Skin epidermis (tissue), 12 donors: ENCODE results near the gene GALNT9.

Experiments used
- H3K27ac ChIP-seq, 21 experiments: fragments of 200-600 bp; sonication (generic) in 11 of 21; one replicate each; pipeline ENCODE4 v1.5.0; 2020; ENCODE audit warnings: mild to moderate bottlenecking in 3 of 21, inconsistent platforms in 2 of 21, moderate library complexity in 2 of 21
- H3K4me3 ChIP-seq, 7 experiments: fragments of 200-600 bp; sonication (generic) in 2 of 7; one replicate each; pipeline ENCODE4 v1.5.0; 2020; ENCODE audit warnings: inconsistent platforms in 2 of 7, mild to moderate bottlenecking in 2 of 7, moderate library complexity in 1 of 7

The GALNT9 gene

GRCh38 chr12:132182206-132182710, 147.1 kb downstream of the GALNT9 start:
- Histone ChIP-seq H3K27ac (no peak overlapping the region), H3K4me3 (no peak overlapping the region)

- no peak overlapping the region for H3K4me3 ChIP-seq
- H3K27ac ChIP-seq: no peak overlapping the region
Observed at GRCh38 chr12:132181570-132182200, 147.7 kb downstream of the GALNT9 start.

- Histone ChIP-seq H3K4me3 (no peak overlapping the region), H3K27ac (no peak overlapping the region)
Observed at GRCh38 chr12:132180648-132181546, 148.5 kb downstream of the GALNT9 start.

GRCh38 chr12:132179431-132180362, 149.7 kb downstream of the GALNT9 start:
- Histone ChIP-seq H3K27ac (no peak overlapping the region), H3K4me3 (no peak overlapping the region)

GRCh38 chr12:132178801-132179401, 150.5 kb downstream of the GALNT9 start:
- H3K4me3 ChIP-seq: no peak overlapping the region

GRCh38 chr12:132178316-132178715, 151.1 kb downstream of the GALNT9 start:
- H3K4me3 ChIP-seq: no peak overlapping the region
- H3K27ac ChIP-seq: peak overlapping the region in 1 of 21 experiments; percentile 19

More at GRCh38 chr12:132178801-132179401, 150.5 kb downstream of the GALNT9 start:
- H3K27ac ChIP-seq: peak overlapping the region in 1 of 21 experiments; percentile 19

- Histone ChIP-seq H3K4me3 (no peak overlapping the region), H3K27ac (no peak overlapping the region)
Observed at GRCh38 chr12:132176920-132177551, 152.4 kb downstream of the GALNT9 start.

DNA sequence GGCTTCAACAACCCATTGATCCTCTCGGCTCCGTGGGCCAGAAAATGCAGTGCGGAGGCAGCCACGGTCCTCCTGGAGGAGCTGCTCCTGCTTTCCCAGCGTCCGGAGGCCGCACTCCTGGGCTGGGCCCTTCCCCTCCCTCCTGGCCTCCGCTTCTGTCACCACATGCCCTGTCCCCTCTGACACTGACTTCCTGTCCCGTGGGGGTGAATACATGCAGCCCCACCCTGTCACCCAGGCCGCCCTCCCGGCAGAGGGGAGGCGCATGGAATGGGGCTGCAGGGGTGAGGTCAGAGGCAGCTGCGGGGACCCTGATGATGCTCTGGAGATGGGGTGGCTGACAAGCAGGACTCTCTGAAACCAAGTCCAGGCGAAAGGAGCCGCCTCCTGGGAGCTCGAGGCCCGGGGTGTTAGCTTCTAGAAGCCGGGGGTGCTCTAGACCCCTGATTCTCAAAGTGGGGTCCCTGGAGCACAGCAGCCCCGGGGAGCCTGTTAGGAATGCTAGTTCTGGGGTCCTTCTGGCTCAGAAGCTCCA, 152.9 kb downstream of the GALNT9 start:
- H3K4me3 ChIP-seq: no peak overlapping the region
- no peak overlapping the region for H3K27ac ChIP-seq

GRCh38 chr12:132175496-132176384, 153.6 kb downstream of the GALNT9 start:
- no peak overlapping the region for H3K4me3 ChIP-seq
- no peak overlapping the region for H3K27ac ChIP-seq

- Histone ChIP-seq H3K27ac (no peak overlapping the region), H3K4me3 (no peak overlapping the region)
Observed at GRCh38 chr12:132174839-132175490, 154.4 kb downstream of the GALNT9 start.

DNA sequence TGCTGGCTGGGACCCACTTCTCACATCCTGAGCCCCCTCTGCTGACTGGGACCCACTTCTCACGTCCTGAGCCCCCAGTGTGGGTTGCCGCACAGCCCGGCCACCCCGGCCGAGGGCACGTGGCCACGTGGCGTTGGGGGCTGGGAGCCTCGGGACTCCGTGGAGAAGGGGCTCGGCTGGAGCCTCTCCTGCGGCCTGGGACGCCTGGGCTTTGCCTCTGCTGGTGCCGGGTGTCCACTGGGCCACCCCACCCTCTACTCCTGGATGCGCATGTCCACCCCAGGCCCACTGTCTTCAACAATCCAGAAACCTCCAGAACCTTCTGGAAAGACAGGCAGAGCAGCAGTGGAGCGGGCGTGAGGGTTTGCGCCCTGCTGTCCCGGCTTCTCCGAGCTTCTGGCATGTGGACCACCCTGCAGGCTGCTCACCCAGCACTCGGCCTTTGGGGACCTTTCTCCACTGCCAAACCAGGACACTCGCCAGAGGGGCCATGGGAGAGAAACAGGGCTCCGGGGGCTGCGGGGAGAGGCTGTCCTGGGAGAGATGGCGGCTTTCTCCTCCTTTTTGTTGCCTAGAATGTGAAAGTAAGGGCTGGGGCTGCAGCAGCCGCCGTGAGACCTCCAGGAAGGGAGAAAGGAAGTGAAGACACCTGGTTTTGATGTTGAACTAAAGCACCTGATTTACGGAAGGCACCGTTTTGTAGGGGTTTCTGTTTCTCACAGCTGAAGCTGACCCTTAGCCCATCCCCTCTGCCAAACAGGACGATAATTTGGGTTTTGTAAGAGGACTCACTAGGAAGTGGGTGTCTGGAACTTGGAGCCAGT, 155.2 kb downstream of the GALNT9 start:
- Histone ChIP-seq H3K4me3 (no peak overlapping the region), H3K27ac (no peak overlapping the region)

- Histone ChIP-seq H3K4me3 (no peak overlapping the region), H3K27ac (no peak overlapping the region)
Observed at GRCh38 chr12:132173135-132174014, 156.0 kb downstream of the GALNT9 start.

DNA sequence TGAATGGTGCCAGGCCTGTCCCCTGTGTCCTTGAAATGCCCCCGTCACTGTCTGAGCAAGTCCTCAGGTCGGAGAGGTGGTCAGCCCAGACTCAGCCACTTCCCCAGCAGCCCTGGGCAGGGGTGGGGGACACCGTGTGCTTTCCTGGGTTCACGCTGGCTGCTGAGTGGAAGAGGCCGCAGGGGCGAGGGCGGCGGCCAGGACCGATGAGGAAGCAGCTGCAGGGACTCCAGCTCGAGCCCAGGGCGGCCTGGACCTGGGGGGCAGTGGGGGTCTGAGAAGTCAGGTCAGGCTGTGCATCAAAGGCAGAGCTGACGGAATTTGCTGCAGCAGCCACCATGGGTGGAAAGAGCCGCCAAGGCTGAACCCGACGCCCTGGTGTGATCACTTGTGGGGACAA, 156.8 kb downstream of the GALNT9 start:
- H3K4me3 ChIP-seq: no peak overlapping the region
- no peak overlapping the region for H3K27ac ChIP-seq

- Histone ChIP-seq H3K4me3 (no peak overlapping the region), H3K27ac (no peak overlapping the region)
Observed at GRCh38 chr12:132171968-132172521, 157.3 kb downstream of the GALNT9 start.

DNA sequence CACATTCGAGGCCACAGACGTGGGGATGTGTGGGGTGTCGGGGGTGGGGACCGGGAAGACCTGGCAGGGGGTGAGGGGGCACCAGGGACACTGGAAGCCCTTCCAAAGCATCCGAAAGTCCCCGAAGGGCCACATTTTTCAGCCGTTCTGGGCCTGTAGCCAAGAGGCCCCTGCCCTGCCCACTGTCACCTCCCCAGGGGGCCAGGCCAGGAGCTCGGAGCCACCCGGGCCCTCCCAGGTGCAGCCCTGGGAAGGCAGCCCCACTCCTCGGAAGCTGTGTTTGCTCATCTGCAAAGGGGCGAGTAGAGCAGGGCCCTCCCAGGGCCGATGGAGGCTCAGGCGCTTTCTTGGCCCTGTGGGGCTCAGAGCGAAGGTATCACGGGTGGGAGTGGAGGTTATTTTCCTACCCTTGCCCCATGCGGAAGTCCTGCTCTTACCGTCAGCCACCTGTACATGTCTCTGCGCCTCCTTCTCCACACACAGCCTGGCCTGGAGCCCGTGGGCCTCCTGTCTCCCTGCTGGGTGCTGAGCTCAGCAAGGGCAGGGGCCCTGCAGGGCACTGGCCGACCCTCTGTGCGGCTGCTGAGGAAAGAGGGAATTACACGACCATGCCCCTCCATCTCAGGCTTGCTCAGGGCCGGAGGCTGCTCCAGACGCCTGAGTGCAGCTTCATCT, 158.0 kb downstream of the GALNT9 start:
- no peak overlapping the region for H3K4me3 ChIP-seq
- H3K27ac ChIP-seq: no peak overlapping the region
